Activated CD8-positive, alpha-beta T cell treated with anti-CD3 and anti-CD28 coated beads for 36 hours (primary cell): ENCODE results near the gene ETHE1. TPM values are rescaled to one million over a fixed set of nuclear protein-coding genes. Genes with fewer than 3 reads are reported as not detected.

Experiments used
- ATAC-seq: fragments of 200-7000 bp; cut with Tn5 transposase; one replicate; pipeline ENCODE4 v1.10.0; 2021; ENCODE audit warnings: mild to moderate bottlenecking, moderate library complexity
- CTCF ChIA-PET: fragments of 350-600 bp; sonication (Branson Sonifier 250); formaldehyde crosslinking; loops from one replicate; lab custom pipeline; 2021; ENCODE audit warnings: antibody characterized with exemption; lab: Charles Lee
- POLR2A ChIA-PET: fragments of 350-600 bp; sonication (Branson Sonifier 250); formaldehyde crosslinking; loops from one replicate; lab custom pipeline; 2021; ENCODE audit warnings: antibody characterized with exemption; lab: Charles Lee
- DNase-seq: peaks from one replicate; pipeline ENCODE4 v3.0.0-alpha.2; 2020
- H3K27ac Mint-ChIP-seq: one replicate; pipeline ENCODE4 v1.8.0; 2021; ENCODE audit warnings: mild to moderate bottlenecking, mixed read lengths
- H3K27me3 Mint-ChIP-seq: one replicate; pipeline ENCODE4 v1.8.0; 2021; ENCODE audit warnings: mixed read lengths
- H3K36me3 Mint-ChIP-seq: one replicate; pipeline ENCODE4 v1.8.0; 2021; ENCODE audit warnings: low read depth, mixed read lengths
- H3K4me1 Mint-ChIP-seq: one replicate; pipeline ENCODE4 v1.8.0; 2021; ENCODE audit warnings: low read depth, mixed read lengths
- H3K4me3 Mint-ChIP-seq: one replicate; pipeline ENCODE4 v1.8.0; 2021; ENCODE audit warnings: mild to moderate bottlenecking, moderate library complexity, mixed read lengths
- H3K9me3 Mint-ChIP-seq: one replicate; pipeline ENCODE4 v1.8.0; 2021; ENCODE audit warnings: mixed read lengths
- intact Hi-C: fragments of 100-400 bp; cut with micrococcal nuclease; formaldehyde crosslinking; loops from one replicate; pipeline ENCODE4 v1.10.0; 2022
- total RNA-seq, 2 experiments: library from RNA; stranded (reverse); gene quantifications; one replicate each; pipeline ENCODE4 v1.2.3, GENCODE V29; 2021
- TF ChIP-seq, protein P1 (sequence below): fragments of 200-600 bp; IDR thresholded peaks from one replicate; pipeline ENCODE4 v1.8.0; 2022; ENCODE audit warnings: antibody characterized with exemption, mild to moderate bottlenecking

ETHE1 gene
- total RNA-seq, 2 experiments from 2014 or later: 50.9 to 57.1 TPM

DNA sequence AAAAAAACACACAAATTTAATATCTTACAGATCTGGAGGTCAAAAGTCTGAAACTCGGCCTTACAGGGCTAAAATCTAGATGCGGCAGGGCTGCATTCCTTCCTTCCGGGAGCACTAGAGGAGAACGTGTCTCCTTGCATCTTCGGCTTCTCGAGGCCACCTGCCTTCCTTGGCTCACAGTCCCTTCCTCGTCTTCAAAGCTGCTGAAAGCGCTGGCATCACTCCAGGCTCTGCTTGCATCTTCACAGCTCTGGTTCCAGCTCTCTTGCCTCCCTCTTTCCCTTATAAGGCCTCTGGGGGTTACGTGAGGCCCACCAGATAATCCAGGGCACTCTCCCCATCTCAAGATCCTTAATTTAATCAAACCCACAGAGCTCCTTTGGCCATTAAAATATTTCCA is 37.8 kb upstream of the ETHE1 start:
- Mint-ChIP-seq H3K27ac (peak overlapping the region; percentile 60), H3K4me3 (no peak overlapping the region), H3K4me1 (peaks cover 54% of the 10 kb centered on the region), H3K27me3 (no peaks in the 10 kb centered on the region), H3K9me3 (peaks cover 3% of the 10 kb centered on the region), H3K36me3 (peaks cover 31% of the 10 kb centered on the region)
- ChIA-PET CTCF (interaction anchor here (1.3 to 3.5 kb wide), 5 partner anchors 9 to 119 kb away, joined by 3 to 27 read pairs (median 5); no protein-coding TSS in a partner anchor), POLR2A (interaction anchor here (0.7 to 3.4 kb wide), 3 partner anchors 10 to 32 kb away, joined by 3 to 15 read pairs (median 3); partner anchors contain the start of genes XRCC1 and ZNF575)
- DNase-seq (no peak), ATAC-seq (no peak)
- TF ChIP-seq, protein P1, sequence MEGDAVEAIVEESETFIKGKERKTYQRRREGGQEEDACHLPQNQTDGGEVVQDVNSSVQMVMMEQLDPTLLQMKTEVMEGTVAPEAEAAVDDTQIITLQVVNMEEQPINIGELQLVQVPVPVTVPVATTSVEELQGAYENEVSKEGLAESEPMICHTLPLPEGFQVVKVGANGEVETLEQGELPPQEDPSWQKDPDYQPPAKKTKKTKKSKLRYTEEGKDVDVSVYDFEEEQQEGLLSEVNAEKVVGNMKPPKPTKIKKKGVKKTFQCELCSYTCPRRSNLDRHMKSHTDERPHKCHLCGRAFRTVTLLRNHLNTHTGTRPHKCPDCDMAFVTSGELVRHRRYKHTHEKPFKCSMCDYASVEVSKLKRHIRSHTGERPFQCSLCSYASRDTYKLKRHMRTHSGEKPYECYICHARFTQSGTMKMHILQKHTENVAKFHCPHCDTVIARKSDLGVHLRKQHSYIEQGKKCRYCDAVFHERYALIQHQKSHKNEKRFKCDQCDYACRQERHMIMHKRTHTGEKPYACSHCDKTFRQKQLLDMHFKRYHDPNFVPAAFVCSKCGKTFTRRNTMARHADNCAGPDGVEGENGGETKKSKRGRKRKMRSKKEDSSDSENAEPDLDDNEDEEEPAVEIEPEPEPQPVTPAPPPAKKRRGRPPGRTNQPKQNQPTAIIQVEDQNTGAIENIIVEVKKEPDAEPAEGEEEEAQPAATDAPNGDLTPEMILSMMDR: no peak
- intact Hi-C loops: loop anchor here (5.0 kb wide), 1 partner anchor 33 kb away; the partner anchor contains the start of genes IRGQ and ZNF576

DNA sequence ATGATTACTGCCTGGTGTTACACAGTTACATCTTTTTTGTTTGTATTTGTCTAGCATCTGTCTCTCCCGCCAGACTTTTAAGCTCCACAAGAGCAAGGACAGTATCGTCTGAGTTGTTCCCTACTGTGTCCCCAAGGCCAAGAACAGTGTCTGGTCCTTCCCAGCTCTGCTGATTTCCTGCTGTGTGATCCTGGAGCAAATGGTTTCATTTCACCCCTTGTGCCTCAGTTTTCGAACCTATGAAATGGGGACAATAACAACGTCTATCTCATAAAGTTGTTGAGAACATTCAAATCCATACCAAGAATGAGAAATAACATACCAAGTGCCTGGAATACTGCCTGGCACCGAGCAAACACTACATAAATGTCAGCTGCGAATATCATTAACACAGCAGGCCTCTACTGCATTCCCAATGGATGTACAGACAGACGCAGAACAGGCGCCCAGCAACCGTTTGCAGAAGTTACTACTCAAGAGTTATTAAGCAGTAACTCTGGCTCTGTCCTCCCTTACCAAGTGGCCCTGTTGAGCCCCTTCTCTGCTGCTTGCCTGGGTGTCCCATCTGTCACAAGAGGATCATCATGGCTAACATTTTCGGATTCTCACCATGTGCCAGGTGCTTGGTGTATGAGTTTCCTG is 36.9 kb upstream of the ETHE1 start:
- TF ChIP-seq, protein P1: no peak
- Mint-ChIP-seq H3K36me3 (peaks cover 33% of the 10 kb centered on the region), H3K4me3 (no peak overlapping the region), H3K27ac (peak overlapping the region; percentile 97), H3K27me3 (no peaks in the 10 kb centered on the region), H3K4me1 (peaks cover 52% of the 10 kb centered on the region), H3K9me3 (peaks cover 3% of the 10 kb centered on the region)
- ChIA-PET POLR2A (interaction anchor here (3.4 kb wide), 1 partner anchor 11 kb away, joined by 15 read pairs; the partner anchor contains the start of gene XRCC1), CTCF (interaction anchor here (0.7 to 3.5 kb wide), 5 partner anchors 8 to 118 kb away, joined by 3 to 27 read pairs (median 4); partner anchors contain the start of genes IRGQ and ZNF576)
- intact Hi-C loops: loop anchor here (5.0 kb wide), 1 partner anchor 33 kb away; the partner anchor contains the start of genes IRGQ and ZNF576
- ATAC-seq (no peak), DNase-seq (no peak)

DNA sequence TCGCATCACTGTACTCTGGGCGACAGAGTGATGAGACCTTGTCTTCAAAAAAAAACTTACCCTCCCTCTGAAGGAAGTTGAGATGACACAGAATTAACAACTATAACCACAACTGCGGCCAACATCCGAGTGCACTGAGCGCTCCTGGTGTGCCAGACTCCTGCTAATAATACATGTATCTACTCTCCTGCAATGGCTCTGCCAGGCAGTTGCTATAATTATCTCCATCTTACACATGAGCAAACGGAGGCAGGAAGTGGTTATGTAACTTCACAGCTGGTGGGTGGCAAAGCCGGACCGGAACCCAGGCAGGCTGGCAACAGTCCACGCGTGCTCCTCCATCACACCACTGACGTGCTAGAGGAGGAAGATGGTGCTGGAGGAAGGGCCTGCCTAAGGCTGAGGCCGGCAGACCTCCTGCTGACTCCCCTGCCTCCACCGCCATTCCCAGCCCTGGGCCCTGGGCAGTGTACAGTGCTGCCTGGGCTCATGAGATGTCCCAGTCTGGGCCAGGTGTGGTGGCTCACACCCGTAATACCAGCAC is 35.8 kb upstream of the ETHE1 start:
- Mint-ChIP-seq H3K27me3 (no peaks in the 10 kb centered on the region), H3K4me3 (peak overlapping the region; percentile 50), H3K9me3 (peaks cover 3% of the 10 kb centered on the region), H3K4me1 (peaks cover 52% of the 10 kb centered on the region), H3K36me3 (peaks cover 33% of the 10 kb centered on the region), H3K27ac (peak overlapping the region; percentile 97)
- TF ChIP-seq, protein P1: no peak
- intact Hi-C loops: loop anchor here (5.0 kb wide), 1 partner anchor 35 kb away; the partner anchor contains the start of genes IRGQ and ZNF576
- ATAC-seq (peak; percentile 90), DNase-seq (peak; percentile 88)
- ChIA-PET POLR2A (interaction anchor here (0.6 to 3.4 kb wide), 6 partner anchors 9 to 91 kb away, joined by 3 to 15 read pairs (median 4); partner anchors contain the start of gene XRCC1), CTCF (interaction anchor here (1.7 to 3.5 kb wide), 3 partner anchors 7 to 34 kb away, joined by 5 to 27 read pairs (median 8); partner anchors contain the start of genes IRGQ and ZNF576)

DNA sequence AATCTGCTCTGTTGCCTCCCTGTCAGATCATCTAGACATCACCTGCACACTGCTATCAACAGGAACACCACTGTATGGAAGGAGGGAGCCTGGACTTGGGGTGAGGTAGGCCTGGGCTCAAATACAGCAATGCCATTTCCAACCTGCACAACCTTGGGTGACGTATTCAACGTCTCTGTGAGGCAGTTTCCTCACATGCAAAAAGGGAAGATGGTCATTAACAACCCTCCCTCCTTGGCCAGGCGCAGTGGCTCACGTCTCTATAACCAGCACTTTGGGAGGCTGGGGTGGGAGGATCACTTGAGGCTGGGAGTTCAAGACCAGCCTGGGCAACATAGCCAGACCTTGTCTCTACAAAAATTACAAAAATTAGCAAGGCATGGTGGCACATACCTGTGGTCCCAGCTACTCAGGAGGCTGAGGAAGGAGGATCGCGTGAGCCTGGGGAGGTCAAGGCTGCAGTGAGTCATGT is 35.3 kb upstream of the ETHE1 start:
- DNase-seq (no peak), ATAC-seq (no peak)
- Mint-ChIP-seq H3K4me1 (peaks cover 50% of the 10 kb centered on the region), H3K36me3 (peaks cover 37% of the 10 kb centered on the region), H3K4me3 (peak overlapping the region; percentile 50), H3K27ac (peak overlapping the region; percentile 97), H3K27me3 (no peaks in the 10 kb centered on the region), H3K9me3 (peaks cover 3% of the 10 kb centered on the region)
- ChIA-PET POLR2A (interaction anchor here (0.6 to 3.4 kb wide), 5 partner anchors 9 to 79 kb away, joined by 3 to 15 read pairs (median 5); partner anchors contain the start of gene XRCC1), CTCF (interaction anchor here (1.7 kb wide), 1 partner anchor 32 kb away, joined by 5 read pairs; no protein-coding TSS in a partner anchor)
- TF ChIP-seq, protein P1: no peak
- intact Hi-C loops: loop anchor here (5.0 kb wide), 1 partner anchor 35 kb away; the partner anchor contains the start of genes IRGQ and ZNF576
